ENCODE data around the gene LTBP2.

The LTBP2 gene

DNA sequence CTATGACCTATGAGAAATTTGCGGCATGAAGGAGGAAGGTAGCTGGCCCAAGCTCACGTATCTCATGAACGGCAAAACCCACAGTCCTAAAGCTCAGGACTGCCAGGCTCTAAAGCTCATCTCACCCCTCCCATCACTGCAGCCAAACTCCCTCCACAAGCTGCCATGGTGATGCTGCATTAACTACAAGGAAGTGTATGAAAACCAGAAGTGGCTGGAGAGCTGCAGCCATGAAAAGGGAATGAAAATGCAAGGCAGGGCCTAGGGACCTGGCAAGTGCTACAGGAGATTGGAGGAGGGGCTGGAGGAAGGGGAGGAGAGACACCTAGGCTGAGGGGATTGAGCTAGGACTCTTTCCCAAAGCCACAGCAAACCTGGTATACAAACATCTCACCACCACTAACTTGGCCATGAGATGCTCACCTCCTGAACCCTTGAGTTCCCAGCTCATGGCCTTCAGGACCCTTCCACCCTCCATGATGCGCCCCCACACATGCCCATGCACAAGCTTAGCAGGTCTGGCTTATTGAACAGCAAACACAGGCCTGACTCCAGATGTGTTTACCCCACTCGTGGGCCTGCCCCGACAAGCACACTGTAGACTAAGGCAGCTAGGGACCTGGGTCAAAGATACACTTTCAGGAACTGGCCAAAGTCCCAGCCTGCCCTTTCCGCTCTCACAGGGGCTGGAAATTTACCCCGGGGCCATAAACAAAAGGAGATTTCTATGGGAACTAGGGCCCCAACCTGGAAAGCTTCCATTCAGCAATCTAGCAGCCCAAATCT, 42.0 kb downstream of the LTBP2 start:
- no peak for DNase-seq

GRCh38 chr14:74569387-74569786, 42.6 kb downstream of the LTBP2 start:
- no peak for DNase-seq

- no peak for DNase-seq
Measured at GRCh38 chr14:74568911-74569310, 43.1 kb downstream of the LTBP2 start.

DNA sequence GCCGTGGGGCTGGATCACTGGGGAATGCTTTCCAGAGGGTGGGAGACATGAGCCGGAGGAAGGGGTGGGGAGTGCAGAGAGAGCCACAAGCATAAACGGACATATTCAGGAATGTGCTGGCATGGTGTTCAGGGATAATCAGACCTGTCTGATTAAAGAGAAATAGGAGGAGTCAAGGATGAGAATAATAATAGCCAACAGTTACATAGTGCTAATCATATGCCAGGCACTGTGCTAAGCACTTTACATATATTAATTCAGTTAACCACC, 43.7 kb downstream of the LTBP2 start:
- no peak for DNase-seq

GRCh38 chr14:74567646-74568379, 44.2 kb downstream of the LTBP2 start:
- no peak for DNase-seq

DNA sequence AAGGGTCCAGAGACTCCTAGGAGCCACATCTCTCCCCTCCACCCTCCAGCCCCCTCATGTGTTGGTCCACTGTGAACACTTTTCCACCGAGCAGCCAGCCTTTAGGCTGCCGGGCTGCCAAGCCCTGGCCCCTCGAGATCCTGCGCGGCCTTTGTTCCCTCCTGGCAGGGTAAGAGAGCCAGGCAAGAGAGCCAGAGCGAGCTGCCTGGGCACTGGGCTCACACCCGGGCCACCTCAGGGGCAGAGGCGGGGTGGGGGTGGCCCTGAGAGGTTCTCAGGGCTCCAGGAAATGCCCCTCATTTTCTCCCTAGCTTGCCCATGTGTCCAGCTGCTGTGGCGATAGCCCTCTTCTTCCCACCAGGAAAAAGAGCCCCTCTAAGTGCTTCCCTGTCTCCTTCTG, 44.8 kb downstream of the LTBP2 start:
- no peak for DNase-seq

GRCh38 chr14:74566174-74567141, 45.6 kb downstream of the LTBP2 start:
- DNase-seq: no peak

- no peak for DNase-seq
Measured at GRCh38 chr14:74563586-74564159, 48.4 kb downstream of the LTBP2 start.

GRCh38 chr14:74563233-74563585, 48.8 kb downstream of the LTBP2 start:
- no peak for DNase-seq

DNA sequence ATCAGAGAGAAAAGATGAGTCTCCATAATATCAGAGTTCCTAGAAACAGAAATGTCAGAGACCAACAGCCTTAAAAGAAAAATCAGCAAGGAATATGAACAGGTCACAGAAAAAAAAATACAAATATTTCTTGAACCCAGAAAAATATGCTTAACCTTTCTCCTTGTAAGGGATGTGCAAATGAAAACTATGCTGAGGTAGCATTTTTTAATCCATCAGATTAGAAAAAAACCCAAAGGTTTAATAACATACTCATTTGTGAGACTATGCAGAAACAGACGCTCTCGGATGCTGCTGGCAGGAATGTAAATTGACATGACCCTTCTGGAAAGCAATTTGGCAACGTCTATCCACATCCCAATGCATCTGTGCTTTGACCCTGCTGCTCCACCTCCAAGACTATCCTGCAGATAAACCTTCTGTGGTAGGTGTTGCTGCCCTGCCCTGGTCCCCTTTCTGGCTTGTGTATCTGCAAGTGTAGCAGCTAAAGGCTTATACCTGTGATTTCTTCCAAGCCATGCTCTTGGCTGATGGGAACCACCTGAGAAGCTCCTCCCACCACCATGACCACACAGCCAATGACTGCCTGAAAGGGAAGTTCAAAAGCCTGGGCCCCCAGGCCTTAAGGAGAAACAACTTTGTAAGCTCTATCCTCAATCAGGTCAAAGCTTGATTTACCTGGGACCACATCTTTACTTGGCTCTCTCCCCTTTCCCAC, 49.4 kb downstream of the LTBP2 start:
- DNase-seq: no peak

- DNase-seq: no peak
Measured at GRCh38 chr14:74558655-74559054, 53.4 kb downstream of the LTBP2 start.

DNA sequence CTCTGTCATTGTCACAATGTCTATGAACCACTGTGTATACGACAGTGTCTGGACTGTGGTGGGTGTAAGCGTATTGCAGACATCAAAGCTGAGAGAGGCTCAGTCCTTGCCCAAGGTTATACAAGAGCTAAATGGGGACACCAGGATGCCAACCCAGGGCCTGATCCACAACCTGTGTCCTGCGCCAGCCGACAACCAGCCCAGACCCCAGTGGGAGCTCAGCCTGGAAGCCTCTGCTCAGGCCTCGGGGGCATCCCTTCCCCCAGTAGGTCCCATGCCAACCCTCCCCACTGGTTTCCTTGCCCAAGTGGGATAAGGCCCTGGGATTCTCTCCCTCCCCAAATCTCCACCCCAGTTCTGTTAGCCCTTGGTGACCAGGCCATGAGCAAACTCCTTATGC, 54.3 kb downstream of the LTBP2 start:
- DNase-seq: no peak

DNA sequence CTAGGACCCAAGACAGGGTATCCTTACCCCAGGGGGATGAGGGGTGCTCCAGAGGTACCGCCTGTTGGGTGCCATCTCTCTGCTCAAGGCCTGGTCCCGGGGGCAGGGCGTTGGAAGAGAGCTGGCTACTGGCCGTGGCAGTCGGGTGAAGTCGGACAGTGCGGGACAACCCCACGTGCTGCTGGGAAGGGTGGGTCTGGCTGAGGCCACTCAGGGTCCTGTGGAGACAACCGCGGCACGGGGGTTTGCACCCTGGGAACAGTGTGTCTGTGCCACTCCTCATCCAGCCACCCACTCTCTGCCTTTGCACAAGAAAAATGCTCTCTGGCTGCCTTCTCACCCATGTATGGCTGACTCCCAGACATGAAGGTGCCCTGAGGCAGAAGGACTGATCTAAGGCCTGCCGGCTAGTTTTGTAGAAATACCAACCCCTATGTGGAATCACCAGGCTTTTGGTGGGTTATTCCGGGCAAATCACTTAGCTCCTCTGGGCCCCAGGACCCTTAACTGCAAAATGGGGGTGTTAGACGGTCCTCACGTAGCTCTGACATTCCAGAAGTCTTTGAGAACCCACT, 56.5 kb downstream of the LTBP2 start:
- DNase-seq: no peak

DNA sequence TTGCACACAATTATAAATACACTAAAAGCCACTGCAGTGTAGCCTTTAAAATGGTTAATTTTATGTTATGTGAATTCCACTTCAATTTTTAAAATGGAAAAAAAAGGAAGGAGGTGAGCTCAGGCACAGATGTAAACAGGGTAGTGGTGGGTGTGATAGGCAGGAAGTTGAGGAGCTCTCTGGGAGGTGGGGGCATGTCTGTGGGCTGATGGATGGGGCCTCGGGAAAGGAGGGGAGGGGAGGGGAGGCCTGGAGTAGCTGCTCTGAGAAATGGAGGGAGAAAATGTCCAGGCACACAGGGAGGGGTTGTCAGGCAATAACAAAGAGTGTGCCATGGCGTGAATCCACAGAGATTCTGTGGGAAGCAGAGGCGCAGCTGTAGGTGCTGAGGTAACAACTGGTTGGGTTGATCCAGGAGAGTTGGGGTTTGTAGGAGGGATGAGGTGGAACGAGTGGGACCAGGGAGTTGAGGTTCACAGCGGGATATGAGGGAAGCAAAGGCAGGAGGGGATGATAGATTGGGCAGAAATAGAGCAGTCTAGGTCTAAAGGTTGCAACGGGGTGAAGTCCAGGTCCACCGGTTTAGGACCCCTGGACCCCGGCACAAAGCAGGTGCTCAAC, 57.2 kb downstream of the LTBP2 start:
- no peak for DNase-seq

DNA sequence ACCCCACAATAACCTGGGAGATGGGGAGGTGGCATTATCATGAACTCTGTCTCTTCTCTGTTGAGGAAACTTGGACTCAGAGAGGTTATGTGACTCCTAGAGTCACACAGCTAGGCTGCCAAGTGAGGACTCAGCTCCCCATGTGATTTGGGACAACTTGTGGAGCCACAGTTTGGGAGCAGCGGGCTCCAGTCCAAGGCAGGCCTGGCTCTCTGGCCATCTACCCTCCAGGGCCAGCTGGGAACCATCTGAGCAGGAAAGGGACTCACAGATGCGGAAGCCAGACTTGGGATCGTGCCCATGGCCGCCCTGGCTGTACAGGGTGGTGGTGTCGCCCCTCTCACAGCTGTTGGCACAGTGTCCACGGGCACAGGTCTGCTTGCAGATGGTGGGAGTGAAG, 59.4 kb downstream of the LTBP2 start:
- DNase-seq: no peak

GRCh38 chr14:74551431-74552371, 60.3 kb downstream of the LTBP2 start:
- DNase-seq: no peak

GRCh38 chr14:74551001-74551400, 61.0 kb downstream of the LTBP2 start:
- no peak for DNase-seq

DNA sequence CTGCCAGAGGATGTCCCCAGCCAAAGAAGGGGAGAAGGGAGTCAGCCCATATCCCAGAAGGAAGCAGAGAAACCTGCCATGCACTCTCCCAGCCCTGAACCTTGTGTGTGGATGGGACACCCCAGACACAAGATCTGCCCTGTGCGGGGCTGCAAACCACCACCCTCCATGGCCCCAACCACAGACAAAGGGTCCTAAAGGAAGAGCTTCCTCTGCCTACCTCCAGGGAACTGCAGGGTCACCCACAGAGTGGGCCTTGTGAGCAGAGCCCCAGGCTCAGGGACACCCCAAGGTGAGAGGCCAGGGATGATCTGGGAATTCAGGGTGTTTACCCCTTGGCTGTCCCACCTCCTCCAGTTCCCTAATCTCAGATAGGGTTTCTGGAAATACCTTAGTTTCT, 62.0 kb downstream of the LTBP2 start:
- no peak for DNase-seq

DNA sequence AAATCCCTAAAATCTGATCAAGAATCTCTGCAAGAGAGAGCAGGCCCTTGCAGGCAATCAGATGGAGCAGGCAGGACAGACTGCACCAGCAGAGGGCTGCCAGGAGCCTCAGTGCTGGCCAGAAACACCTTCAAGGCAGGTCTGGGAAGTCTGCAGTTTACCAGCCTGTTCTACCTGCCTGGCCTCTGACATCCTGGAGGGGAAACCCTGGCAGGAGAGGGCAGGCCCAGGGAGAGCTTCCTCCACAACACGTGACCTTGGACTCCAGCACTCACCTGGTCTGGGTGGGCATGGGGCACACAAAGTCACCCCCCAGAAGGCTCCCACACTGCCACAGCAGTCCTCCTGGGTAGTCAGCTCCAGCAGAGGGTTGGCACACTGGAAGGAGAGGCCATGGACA, 62.4 kb downstream of the LTBP2 start:
- DNase-seq: no peak

GRCh38 chr14:74548881-74549280, 63.2 kb downstream of the LTBP2 start:
- no peak for DNase-seq

Measured in activated CD4-positive, CD25-positive, alpha-beta regulatory T cell treated with anti-CD3 and anti-CD28 coated beads, Interleukin-2, amount 50 U/mL, for 72 hours (primary cell).